Nasal cavity respiratory epithelium epithelial cell of viscerocranial mucosa (primary cell): Measurements from ENCODE around the gene RBM15B. TPM values are rescaled to one million over a fixed set of nuclear protein-coding genes. Genes with fewer than 3 reads are reported as not detected.

Experiments used
- total RNA-seq: library from RNA; depleted of rRNA; stranded (reverse); fragments of >200 nt; gene quantifications from 2 replicates; pipeline ENCODE4 v1.2.3, GENCODE V29; 2014

The RBM15B gene, protein sequence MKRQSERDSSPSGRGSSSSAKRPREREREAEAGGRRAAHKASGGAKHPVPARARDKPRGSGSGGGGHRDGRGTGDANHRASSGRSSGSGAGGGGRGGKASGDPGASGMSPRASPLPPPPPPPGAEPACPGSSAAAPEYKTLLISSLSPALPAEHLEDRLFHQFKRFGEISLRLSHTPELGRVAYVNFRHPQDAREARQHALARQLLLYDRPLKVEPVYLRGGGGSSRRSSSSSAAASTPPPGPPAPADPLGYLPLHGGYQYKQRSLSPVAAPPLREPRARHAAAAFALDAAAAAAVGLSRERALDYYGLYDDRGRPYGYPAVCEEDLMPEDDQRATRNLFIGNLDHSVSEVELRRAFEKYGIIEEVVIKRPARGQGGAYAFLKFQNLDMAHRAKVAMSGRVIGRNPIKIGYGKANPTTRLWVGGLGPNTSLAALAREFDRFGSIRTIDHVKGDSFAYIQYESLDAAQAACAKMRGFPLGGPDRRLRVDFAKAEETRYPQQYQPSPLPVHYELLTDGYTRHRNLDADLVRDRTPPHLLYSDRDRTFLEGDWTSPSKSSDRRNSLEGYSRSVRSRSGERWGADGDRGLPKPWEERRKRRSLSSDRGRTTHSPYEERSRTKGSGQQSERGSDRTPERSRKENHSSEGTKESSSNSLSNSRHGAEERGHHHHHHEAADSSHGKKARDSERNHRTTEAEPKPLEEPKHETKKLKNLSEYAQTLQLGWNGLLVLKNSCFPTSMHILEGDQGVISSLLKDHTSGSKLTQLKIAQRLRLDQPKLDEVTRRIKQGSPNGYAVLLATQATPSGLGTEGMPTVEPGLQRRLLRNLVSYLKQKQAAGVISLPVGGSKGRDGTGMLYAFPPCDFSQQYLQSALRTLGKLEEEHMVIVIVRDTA
- 39.3 and 48.7 TPM in 2 replicates for total RNA-seq

DNA sequence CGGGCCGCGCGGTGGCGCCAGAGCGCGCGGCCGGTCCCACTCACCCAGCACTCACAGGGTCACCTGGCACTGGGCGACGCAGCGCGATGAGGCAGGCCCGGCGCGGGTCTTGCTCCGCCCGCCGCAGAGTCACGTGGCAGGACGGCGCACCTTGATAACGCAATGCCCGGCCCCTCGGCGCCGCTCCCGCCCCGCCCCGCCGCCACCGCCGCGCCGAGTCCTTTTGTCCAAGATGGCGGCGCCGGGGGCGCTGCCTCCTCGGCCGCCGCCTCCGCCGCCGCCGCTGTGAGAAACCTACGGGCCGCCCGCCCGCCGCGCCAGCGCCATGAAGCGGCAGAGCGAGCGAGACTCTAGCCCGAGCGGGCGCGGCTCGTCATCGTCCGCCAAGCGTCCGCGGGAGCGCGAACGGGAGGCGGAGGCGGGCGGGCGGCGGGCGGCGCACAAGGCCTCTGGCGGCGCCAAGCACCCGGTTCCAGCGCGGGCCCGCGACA lies at the start of gene RBM15B:
RBM15B (plus strand) TSS at position 211 of the 491 bp plus-strand sequence; CDS start at position 326, 115 bp downstream.

DNA sequence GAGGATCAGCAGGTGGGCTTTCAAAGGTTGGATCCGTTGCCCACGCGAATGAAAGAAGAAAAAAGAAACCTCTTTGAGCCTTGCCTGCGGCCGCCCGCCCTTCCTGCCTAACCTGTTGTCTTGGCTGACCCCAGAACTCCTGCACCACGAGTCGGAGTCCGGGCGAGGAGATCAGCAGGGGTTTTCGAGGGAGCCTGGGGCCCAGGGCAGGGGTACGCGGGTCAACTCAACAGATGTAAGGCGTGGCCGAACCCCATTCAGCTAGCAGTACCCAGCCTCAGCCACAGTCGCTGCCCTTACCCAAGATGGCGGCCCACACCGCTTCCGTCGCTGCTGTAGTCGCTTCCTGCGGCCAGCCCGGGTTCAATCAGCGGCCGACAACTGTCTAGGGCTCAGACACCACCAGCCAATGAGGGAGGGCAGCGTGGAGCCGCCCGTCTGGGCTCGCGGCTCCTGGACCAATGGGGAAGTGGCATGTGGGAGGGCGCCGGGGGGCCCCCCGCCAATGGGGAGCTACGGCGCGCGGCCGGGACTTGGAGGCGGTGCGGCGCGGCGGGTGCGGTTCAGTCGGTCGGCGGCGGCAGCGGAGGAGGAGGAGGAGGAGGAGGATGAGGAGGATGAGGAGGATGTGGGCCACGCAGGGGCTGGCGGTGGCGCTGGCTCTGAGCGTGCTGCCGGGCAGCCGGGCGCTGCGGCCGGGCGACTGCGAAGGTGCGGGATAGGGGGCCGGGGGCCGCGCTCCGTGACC lies 6.2 kb upstream of the RBM15B start, which contains the start of gene MANF:
MANF (plus strand) TSS at position 566 of the 748 bp plus-strand sequence; CDS start at position 618, 52 bp downstream.

Other genes starting within 250 kb of the RBM15B start
- gene MANF, start 6.0 kb upstream of the RBM15B start, total RNA-seq, result 72.3 and 413 TPM in 2 replicates
- gene DCAF1, start 108.7 kb downstream of the RBM15B start, total RNA-seq, result 19.8 and 29.6 TPM in 2 replicates
- 19.8 and 23.3 TPM in 2 replicates for gene RAD54L2, start 147.4 kb downstream of the RBM15B start, total RNA-seq